OCI-LY1 (cell line): ENCODE results near the gene RPA1.

Experiments used
- EZH2 ChIP-seq: fragments of 200-600 bp; sonication (generic), shearing (Covaris generic); IDR thresholded peaks from 2 replicates; pipeline ENCODE4 v1.8.0; 2017; ENCODE audit warnings: borderline replicate concordance, mixed run types, mild to moderate bottlenecking, antibody characterized with exemption, low read length, moderate library complexity, mixed read lengths
- TF ChIP-seq, protein P1 (sequence below): fragments of 200-600 bp; sonication (generic), shearing (Covaris generic); IDR thresholded peaks from 2 replicates; pipeline ENCODE4 v1.5.1; 2017; ENCODE audit warnings: mild to moderate bottlenecking, antibody characterized with exemption, low read length, moderate library complexity, mixed read lengths

GRCh38 chr17:1797323-1797722, 32.5 kb upstream of the RPA1 start:
- TF ChIP-seq, protein P1, sequence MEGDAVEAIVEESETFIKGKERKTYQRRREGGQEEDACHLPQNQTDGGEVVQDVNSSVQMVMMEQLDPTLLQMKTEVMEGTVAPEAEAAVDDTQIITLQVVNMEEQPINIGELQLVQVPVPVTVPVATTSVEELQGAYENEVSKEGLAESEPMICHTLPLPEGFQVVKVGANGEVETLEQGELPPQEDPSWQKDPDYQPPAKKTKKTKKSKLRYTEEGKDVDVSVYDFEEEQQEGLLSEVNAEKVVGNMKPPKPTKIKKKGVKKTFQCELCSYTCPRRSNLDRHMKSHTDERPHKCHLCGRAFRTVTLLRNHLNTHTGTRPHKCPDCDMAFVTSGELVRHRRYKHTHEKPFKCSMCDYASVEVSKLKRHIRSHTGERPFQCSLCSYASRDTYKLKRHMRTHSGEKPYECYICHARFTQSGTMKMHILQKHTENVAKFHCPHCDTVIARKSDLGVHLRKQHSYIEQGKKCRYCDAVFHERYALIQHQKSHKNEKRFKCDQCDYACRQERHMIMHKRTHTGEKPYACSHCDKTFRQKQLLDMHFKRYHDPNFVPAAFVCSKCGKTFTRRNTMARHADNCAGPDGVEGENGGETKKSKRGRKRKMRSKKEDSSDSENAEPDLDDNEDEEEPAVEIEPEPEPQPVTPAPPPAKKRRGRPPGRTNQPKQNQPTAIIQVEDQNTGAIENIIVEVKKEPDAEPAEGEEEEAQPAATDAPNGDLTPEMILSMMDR, result no peak
- TF ChIP-seq EZH2, result no peak
